KMS-11 (cell line): ENCODE results near the gene DTNB.
"Not testable (repeated sequence)": the region's sequence is repeated elsewhere in the genome, so short reads cannot be mapped to it uniquely, and the experiment has no call there.

Experiments
- H2AFZ ChIP-seq: fragments of 200-600 bp; sonication (generic); 2 replicates; pipeline ENCODE4 v1.6.1; 2016; ENCODE audit warnings: antibody characterized with exemption, mixed run types, low read depth
- H3K27ac ChIP-seq: fragments of 200-600 bp; sonication (generic); 2 replicates; pipeline ENCODE4 v1.6.1; 2016; ENCODE audit warnings: mild to moderate bottlenecking, mixed run types
- H3K27me3 ChIP-seq: fragments of 200-600 bp; sonication (generic); 2 replicates; pipeline ENCODE4 v1.6.1; 2017; ENCODE audit warnings: mild to moderate bottlenecking, low read depth, mixed run types, moderate library complexity; ENCODE audit not compliant: insufficient read depth
- H3K36me3 ChIP-seq: fragments of 200-600 bp; sonication (generic); 2 replicates; pipeline ENCODE4 v1.6.1; 2017; ENCODE audit warnings: mild to moderate bottlenecking, mixed run types; ENCODE audit not compliant: insufficient read depth
- H3K4me1 ChIP-seq: fragments of 200-600 bp; sonication (generic); 2 replicates; pipeline ENCODE4 v1.6.1; 2016; ENCODE audit warnings: mild to moderate bottlenecking, low read depth, mixed run types; ENCODE audit not compliant: poor library complexity, severe bottlenecking
- H3K4me2 ChIP-seq: fragments of 200-600 bp; sonication (generic); 2 replicates; pipeline ENCODE4 v1.7.0; 2016; ENCODE audit warnings: mild to moderate bottlenecking, mixed run types
- H3K4me3 ChIP-seq: fragments of 200-600 bp; sonication (generic); IDR thresholded peaks from 2 replicates; pipeline ENCODE4 v1.6.1; 2017; ENCODE audit warnings: low read depth, low read length, mixed read lengths; ENCODE audit not compliant: insufficient read depth
- H3K79me2 ChIP-seq: fragments of 200-600 bp; sonication (generic); 2 replicates; pipeline ENCODE4 v1.6.1; 2016; ENCODE audit warnings: low read depth, mixed run types; ENCODE audit not compliant: insufficient read depth
- H3K9ac ChIP-seq: fragments of 200-600 bp; sonication (generic); 2 replicates; pipeline ENCODE4 v1.6.1; 2016; ENCODE audit warnings: mild to moderate bottlenecking, mixed run types
- H4K20me1 ChIP-seq: fragments of 200-600 bp; sonication (generic); 2 replicates; pipeline ENCODE4 v1.6.1; 2016; ENCODE audit warnings: mild to moderate bottlenecking, mixed run types; ENCODE audit not compliant: insufficient read depth
- CTCF ChIP-seq: fragments of 200-600 bp; sonication (generic); conservative IDR thresholded peaks from 2 replicates; pipeline ENCODE4 v1.6.1; 2017; ENCODE audit warnings: low read depth, mild to moderate bottlenecking, antibody characterized with exemption, low read length, moderate library complexity, mixed read lengths

DTNB gene

GRCh38 chr2:25707927-25708590, 34.7 kb upstream of the DTNB start:
- no peaks in the 10 kb centered on the region for H3K4me1 ChIP-seq
- no peaks in the 10 kb centered on the region for H3K36me3 ChIP-seq
- H3K9ac ChIP-seq: no peak overlapping the region
- TF ChIP-seq CTCF: no peak
- H3K27me3 ChIP-seq: no peaks in the 10 kb centered on the region
- H3K27ac ChIP-seq: no peak overlapping the region
- H4K20me1 ChIP-seq: no peaks in the 10 kb centered on the region
- H3K4me2 ChIP-seq: no peak overlapping the region
- no peak overlapping the region for H2AFZ ChIP-seq
- H3K4me3 ChIP-seq: no peak overlapping the region
- H3K79me2 ChIP-seq: no peaks in the 10 kb centered on the region

- not testable (repeated sequence) for H3K36me3 ChIP-seq, H3K27ac ChIP-seq, H4K20me1 ChIP-seq, H3K4me3 ChIP-seq, H3K27me3 ChIP-seq, H2AFZ ChIP-seq, H3K79me2 ChIP-seq, H3K4me1 ChIP-seq, H3K4me2 ChIP-seq, H3K9ac ChIP-seq
These were observed 32.2 kb upstream of the DTNB start for GRCh38 chr2:25705575-25705974.

GRCh38 chr2:25701801-25702200, 28.4 kb upstream of the DTNB start:
- Histone ChIP-seq H3K4me1 (no peaks in the 10 kb centered on the region), H2AFZ (no peak overlapping the region), H4K20me1 (no peaks in the 10 kb centered on the region), H3K4me2 (no peak overlapping the region), H3K27me3 (no peaks in the 10 kb centered on the region), H3K79me2 (no peaks in the 10 kb centered on the region), H3K36me3 (no peaks in the 10 kb centered on the region), H3K9ac (no peak overlapping the region), H3K4me3 (no peak overlapping the region), H3K27ac (no peak overlapping the region)
- no peak for TF ChIP-seq CTCF

GRCh38 chr2:25700221-25700660, 26.9 kb upstream of the DTNB start:
- Histone ChIP-seq H3K9ac (no peak overlapping the region), H2AFZ (no peak overlapping the region), H3K4me3 (no peak overlapping the region), H3K79me2 (no peaks in the 10 kb centered on the region), H3K27me3 (no peaks in the 10 kb centered on the region), H3K4me2 (no peak overlapping the region), H3K36me3 (no peaks in the 10 kb centered on the region), H3K4me1 (no peaks in the 10 kb centered on the region), H3K27ac (no peak overlapping the region), H4K20me1 (no peaks in the 10 kb centered on the region)
- TF ChIP-seq CTCF: peak; percentile 76

GRCh38 chr2:25699216-25699615, 25.8 kb upstream of the DTNB start:
- no peak for TF ChIP-seq CTCF
- H3K36me3 ChIP-seq: no peaks in the 10 kb centered on the region
- no peaks in the 10 kb centered on the region for H3K27me3 ChIP-seq
- no peak overlapping the region for H3K27ac ChIP-seq
- H2AFZ ChIP-seq: no peak overlapping the region
- no peaks in the 10 kb centered on the region for H4K20me1 ChIP-seq
- no peak overlapping the region for H3K4me3 ChIP-seq
- H3K4me2 ChIP-seq: no peak overlapping the region
- H3K79me2 ChIP-seq: no peaks in the 10 kb centered on the region
- H3K4me1 ChIP-seq: no peaks in the 10 kb centered on the region
- H3K9ac ChIP-seq: no peak overlapping the region
